HepG2 (cell line): ENCODE results near the gene SLC16A7. TPM values are rescaled to one million over a fixed set of nuclear protein-coding genes. Genes with fewer than 3 reads are reported as not detected.

ENCODE experiments used
- ATAC-seq: fragments of 200-7000 bp; cut with Tn5 transposase; 3 replicates; pipeline ENCODE4 v1.9.1; 2020; ENCODE audit warnings: mild to moderate bottlenecking, moderate library complexity
- BruUV-seq: library from RNA; stranded (reverse); fragments of 400-500 nt; replicated peaks from 2 replicates; lab custom pipeline; 2021; lab: Mats Ljungman, UMichigan
- CTCF ChIA-PET: fragments of 300-600 bp; formaldehyde crosslinking; extraction: SDS; loops from one replicate; lab custom pipeline; 2021; ENCODE audit warnings: low total read pairs, inconsistent platforms, low intra/inter-chr PET ratio; lab: Yijun Ruan, JAX
- POLR2A ChIA-PET: fragments of 350-600 bp; sonication (Branson Sonifier 250); formaldehyde crosslinking; loops from one replicate; lab custom pipeline; 2020; ENCODE audit warnings: antibody characterized with exemption, inconsistent platforms; lab: Yijun Ruan, JAX
- DNase-seq: peaks from one replicate; pipeline ENCODE4 v3.0.0-alpha.2; 2015; ENCODE audit warnings: low spot score
- FAIRE-seq: peaks from 3 replicates; lab custom pipeline; 2011; peaks lifted over from hg19 to GRCh38; lab: Jason Lieb, UNC
- H2AFZ ChIP-seq: one replicate; pipeline ENCODE4 v1.6.1; 2011; ENCODE audit warnings: low read length, inconsistent platforms
- H3K27ac ChIP-seq: fragments of 300-600 bp; 3 replicates; pipeline ENCODE4 v1.8.0; 2011; ENCODE audit warnings: mixed run types, mild to moderate bottlenecking, mixed read lengths, low read length, inconsistent platforms; ENCODE audit not compliant: insufficient read depth; ENCODE audit errors: extremely low read length
- H3K27me3 ChIP-seq, 2 experiments: fragments of 200-600 bp in 1 of 2; 2 replicates in 1 of 2; 3 replicates in 1 of 2; pipeline versions ENCODE4 v1.6.0 to v1.8.0; 2011; ENCODE audit warnings: low read length in 2 of 2, mild to moderate bottlenecking in 2 of 2, moderate library complexity in 2 of 2, inconsistent platforms in 1 of 2; ENCODE audit not compliant: insufficient read depth in 2 of 2, control insufficient read depth in 1 of 2
- H3K36me3 ChIP-seq, 2 experiments: fragments of 200-600 bp in 1 of 2; replicated peaks in 1 of 2; 2 replicates in 1 of 2; 3 replicates in 1 of 2; pipeline versions ENCODE4 v1.5.1 to v1.8.0; 2011; ENCODE audit warnings: low read length in 2 of 2, inconsistent platforms in 1 of 2; ENCODE audit not compliant: insufficient read depth in 2 of 2, control insufficient read depth in 1 of 2
- H3K4me1 ChIP-seq: 2 replicates; pipeline ENCODE4 v1.5.1; 2012; ENCODE audit warnings: low read length, inconsistent platforms; ENCODE audit not compliant: insufficient read depth
- H3K4me2 ChIP-seq: 2 replicates; pipeline ENCODE4 v1.6.0; 2011; ENCODE audit warnings: low read depth, low read length, inconsistent platforms
- H3K4me3 ChIP-seq, 3 experiments: fragments of 200-600 bp in 1 of 3; sonication (generic), shearing (Covaris generic) in 1 of 3; replicated peaks in 1 of 3; 2 replicates each; pipeline ENCODE4 v1.5.1; 2011 to 2016; ENCODE audit warnings: low read length in 3 of 3, inconsistent platforms in 2 of 3, low read depth in 2 of 3, mild to moderate bottlenecking in 2 of 3, control low read depth in 1 of 3, mixed read lengths in 1 of 3; ENCODE audit not compliant: insufficient read depth in 1 of 3
- H3K79me2 ChIP-seq: one replicate; pipeline ENCODE4 v1.6.1; 2011; ENCODE audit warnings: low read length, inconsistent platforms; ENCODE audit not compliant: insufficient read depth
- H3K9ac ChIP-seq: 2 replicates; pipeline ENCODE4 v1.6.0; 2011; ENCODE audit warnings: mild to moderate bottlenecking, low read depth, low read length, inconsistent platforms; ENCODE audit not compliant: insufficient read depth
- H3K9me3 ChIP-seq: 2 replicates; pipeline ENCODE4 v1.5.1; 2012; ENCODE audit warnings: mild to moderate bottlenecking, low read length
- H4K20me1 ChIP-seq: 2 replicates; pipeline ENCODE4 v1.6.0; 2011; ENCODE audit warnings: inconsistent platforms, mild to moderate bottlenecking, low read length, moderate library complexity; ENCODE audit not compliant: insufficient read depth
- AKAP8 ChIP-seq: sonication (generic); formaldehyde crosslinking; IDR thresholded peaks from 2 replicates; pipeline ENCODE4 v1.5.1; 2020; ENCODE audit warnings: mild to moderate bottlenecking, missing genetic modification reagents
- ELK4 ChIP-seq: sonication (generic); formaldehyde crosslinking; IDR thresholded peaks from 2 replicates; pipeline ENCODE4 v1.9.0; 2021; ENCODE audit warnings: missing genetic modification reagents, borderline replicate concordance
- HMG20A ChIP-seq: IDR thresholded peaks from 2 replicates; pipeline ENCODE4 v1.6.1; 2016; ENCODE audit warnings: borderline replicate concordance
- MAFF ChIP-seq: IDR thresholded peaks from 2 replicates; pipeline ENCODE4 v1.6.1; 2011; ENCODE audit warnings: low read depth, low read length, improper control_type of control experiment
- MAFK ChIP-seq, 2 experiments: IDR thresholded peaks in 1 of 2; conservative IDR thresholded peaks in 1 of 2; 2 replicates each; pipeline ENCODE4 v1.6.1; 2011; ENCODE audit warnings: improper control_type of control experiment in 2 of 2, low read length in 2 of 2
- SUZ12 ChIP-seq: fragments of 150-350 bp; IDR thresholded peaks from 2 replicates; pipeline ENCODE4 v1.6.1; 2014; ENCODE audit warnings: low read depth, low read length
- TARDBP ChIP-seq: sonication (generic); formaldehyde crosslinking; IDR thresholded peaks from 2 replicates; pipeline ENCODE4 v1.8.0; 2022; ENCODE audit warnings: mild to moderate bottlenecking, missing genetic modification reagents
- ZBTB14 ChIP-seq: sonication (generic); formaldehyde crosslinking; IDR thresholded peaks from 2 replicates; pipeline ENCODE4 v1.4.0; 2020; ENCODE audit warnings: missing genetic modification reagents
- ZNF530 ChIP-seq: sonication (generic); formaldehyde crosslinking; IDR thresholded peaks from 2 replicates; pipeline ENCODE4 v1.5.0; 2020; ENCODE audit warnings: low read depth, mild to moderate bottlenecking, missing genetic modification reagents
- ZNF558 ChIP-seq: sonication (generic); formaldehyde crosslinking; IDR thresholded peaks from 2 replicates; pipeline ENCODE4 v1.9.0; 2022; ENCODE audit warnings: mild to moderate bottlenecking, missing genetic modification reagents, borderline replicate concordance
- ZNF589 ChIP-seq: sonication (generic); formaldehyde crosslinking; conservative IDR thresholded peaks from 2 replicates; pipeline ENCODE4 v1.8.0; 2022; ENCODE audit warnings: mild to moderate bottlenecking, moderate library complexity, missing genetic modification reagents
- ZNF644 ChIP-seq: IDR thresholded peaks from 2 replicates; pipeline ENCODE4 v1.6.1; 2016; ENCODE audit warnings: low read depth
- ZZZ3 ChIP-seq: sonication (generic); formaldehyde crosslinking; IDR thresholded peaks from 2 replicates; pipeline ENCODE4 v1.4.0; 2020; ENCODE audit warnings: missing genetic modification reagents, mild to moderate bottlenecking, borderline replicate concordance
- WGBS: methylation state at CpG from one replicate; pipeline ENCODE4 v1.1.6; 2017; ENCODE audit warnings: low lambda C conversion rate; 5-methylcytosine and 5-hydroxymethylcytosine counted together
- in situ Hi-C: cut with HindIII; loops from 2 replicates; pipeline ENCODE4 v1.10.0; 2017; ENCODE audit warnings: low pct_unique_long_range_greater_than_20kb; ENCODE audit not compliant: extremely low pct_ligation_motif_present
- intact Hi-C: fragments of 100-400 bp; cut with micrococcal nuclease; formaldehyde crosslinking; loops from one replicate; pipeline ENCODE4 v1.10.0; 2022; ENCODE audit not compliant: unreplicated experiment
- polyA plus RNA-seq, 8 experiments: library from polyadenylated mRNA; depleted of rRNA in 3 of 8; stranded (reverse) in 7 of 8; unstranded in 1 of 8; fragments of >200 nt; fragmentation: Illumina TruSeq in 4 of 8; extraction: Trizol in 4 of 8; gene quantifications; 2 replicates each; pipeline versions ENCODE4 v1.2.1 to v1.2.3, GENCODE V29; 2011 to 2016; ENCODE audit warnings: low read depth in 4 of 8, missing spikeins in 1 of 8, mixed read lengths in 1 of 8; ENCODE audit not compliant: insufficient read depth in 1 of 8
- total RNA-seq, 5 experiments: library from RNA; depleted of rRNA; stranded (reverse); fragments of >200 nt; fragmentation: Illumina TruSeq; extraction: Trizol; gene quantifications; 2 replicates each; pipeline ENCODE4 v1.2.3, GENCODE V29; 2016; ENCODE audit warnings: low read depth in 1 of 5

SLC16A7 gene
- total and polyA plus RNA-seq, 2 of the 13 experiments (the other 11 are each of a cell fraction or from before 2014, with no cell fraction given), result 1.3 to 1.6 TPM

GRCh38 chr12:59619461-59620240, 23.8 kb downstream of the SLC16A7 start (continued):
- no peak for TF ChIP-seq SUZ12
- TF ChIP-seq, all 625 proteins: peak for 0

- H3K79me2 ChIP-seq, result no peaks in the 10 kb centered on the region
- H4K20me1 ChIP-seq, result no peaks in the 10 kb centered on the region
- BruUV-seq, result no TSS peak
- WGBS, result 21% methylated on average over 3 of the region's 3 CpGs
- FAIRE-seq (no peak), ATAC-seq (no peak), DNase-seq (no peak)
- H3K9ac ChIP-seq, result no peak overlapping the region
- H2AFZ ChIP-seq, result no peak overlapping the region
- TF ChIP-seq AKAP8 (CRISPR knock-in tag) (no peak), ZBTB14 (CRISPR knock-in tag) (no peak), MAFF (peak; percentile 53; the same call in 1 of the 2 replicates), HMG20A (CRISPR knock-in tag) (no peak), TARDBP (CRISPR knock-in tag) (no peak), ZNF589 (CRISPR knock-in tag) (no peak), ELK4 (CRISPR knock-in tag) (no peak), ZZZ3 (CRISPR knock-in tag) (no peak), ZNF530 (CRISPR knock-in tag) (no peak), MAFK (conservative IDR thresholded peaks at IDR 0.05 in 1 of 2, IDR thresholded peaks at IDR 0.05 in 1 of 2; ENCODE audit: low read length in 2 of 2) (peak; percentile 37 to 76; a peak in 3 of 4 replicates), ZNF558 (CRISPR knock-in tag) (no peak), ZNF644 (CRISPR knock-in tag) (no peak)
- no peak overlapping the region for H3K27ac ChIP-seq
- H3K4me2 ChIP-seq, result no peak overlapping the region
- ChIA-PET POLR2A (no interaction called here), CTCF (no interaction called here)
- H3K4me3 ChIP-seq, result no peak overlapping the region
- intact Hi-C loops, result no loop called here
- H3K4me1 ChIP-seq, result no peaks in the 10 kb centered on the region
- in situ Hi-C loops, result no loop called here
- no peaks in the 10 kb centered on the region for H3K27me3 ChIP-seq
- no peaks in the 10 kb centered on the region for H3K9me3 ChIP-seq
- no peaks in the 10 kb centered on the region for H3K36me3 ChIP-seq
Observed at GRCh38 chr12:59620326-59620725, 24.5 kb downstream of the SLC16A7 start.
